Cerebellar cortex (tissue), 1 donor: ENCODE data around the gene CHST15.
"Not testable (repeated sequence)": the region's sequence is repeated elsewhere in the genome, so short reads cannot be mapped to it uniquely, and the experiment has no call there.

Source experiments
- DNase-seq: peaks from one replicate; pipeline ENCODE4 v3.0.0-alpha.2; 2015; ENCODE audit warnings: low spot score

CHST15 gene

GRCh38 chr10:124124123-124124768 is 30.8 kb upstream of the CHST15 start:
- DNase-seq: no peak

GRCh38 chr10:124123156-124123555 is 29.8 kb upstream of the CHST15 start:
- DNase-seq: no peak

- DNase-seq: no peak
Measured at GRCh38 chr10:124122211-124122610, 28.8 kb upstream of the CHST15 start.

- no peak for DNase-seq
Measured at GRCh38 chr10:124120410-124121061, 27.1 kb upstream of the CHST15 start.

- DNase-seq: no peak
Measured at GRCh38 chr10:124119946-124120345, 26.5 kb upstream of the CHST15 start.

GRCh38 chr10:124119216-124119615 is 25.8 kb upstream of the CHST15 start:
- no peak for DNase-seq

GRCh38 chr10:124117833-124118232 is 24.4 kb upstream of the CHST15 start:
- no peak for DNase-seq

GRCh38 chr10:124117511-124117785 is 24.1 kb upstream of the CHST15 start:
- no peak for DNase-seq

- DNase-seq: no peak
Measured at GRCh38 chr10:124116771-124117510, 23.5 kb upstream of the CHST15 start.

GRCh38 chr10:124114696-124115095 is 21.3 kb upstream of the CHST15 start:
- no peak for DNase-seq

GRCh38 chr10:124112891-124113580 is 19.6 kb upstream of the CHST15 start:
- DNase-seq: no peak

GRCh38 chr10:124110882-124111281 is 17.5 kb upstream of the CHST15 start:
- DNase-seq: no peak

- no peak for DNase-seq
Measured at GRCh38 chr10:124109261-124109660, 15.9 kb upstream of the CHST15 start.

GRCh38 chr10:124107072-124107471 is 13.7 kb upstream of the CHST15 start:
- DNase-seq: no peak

- DNase-seq: no peak
Measured at GRCh38 chr10:124106241-124106879, 13.0 kb upstream of the CHST15 start.

GRCh38 chr10:124105594-124105993 is 12.2 kb upstream of the CHST15 start:
- no peak for DNase-seq

- no peak for DNase-seq
Measured at GRCh38 chr10:124105045-124105444, 11.6 kb upstream of the CHST15 start.

GRCh38 chr10:124104011-124104627 is 10.7 kb upstream of the CHST15 start:
- DNase-seq: no peak

GRCh38 chr10:124101351-124101750 is 8.0 kb upstream of the CHST15 start:
- DNase-seq: no peak

- not testable (repeated sequence) for DNase-seq
Measured at GRCh38 chr10:124100651-124101050, 7.3 kb upstream of the CHST15 start.

GRCh38 chr10:124100124-124100523 is 6.7 kb upstream of the CHST15 start:
- no peak for DNase-seq

- no peak for DNase-seq
Measured at GRCh38 chr10:124099604-124100003, 6.2 kb upstream of the CHST15 start.
